Measurements from ENCODE around the gene TRIO. TPM values are rescaled to one million over a fixed set of nuclear protein-coding genes. Genes with fewer than 3 reads are reported as not detected.

The TRIO gene
- total RNA-seq, 1 experiment from 2014 or later: 211 TPM

DNA sequence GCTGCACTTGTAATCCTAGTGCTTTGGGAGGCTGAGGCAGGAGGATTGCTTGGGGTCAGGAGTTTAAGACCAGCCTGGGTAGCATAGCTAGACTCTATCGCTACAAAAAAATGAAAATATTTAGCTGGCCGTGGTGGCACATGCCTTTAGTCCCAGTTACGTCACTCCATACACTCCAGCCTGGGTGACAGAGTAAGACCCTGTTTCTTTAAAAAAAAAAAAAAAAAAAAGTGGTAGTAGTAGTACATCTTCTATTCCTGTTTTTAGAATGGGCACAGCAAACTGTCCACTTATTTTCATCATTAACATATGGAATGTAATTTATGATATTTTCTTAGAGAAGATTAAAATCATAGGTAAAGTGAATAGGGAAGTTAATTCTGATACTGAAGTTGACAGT is 48.2 kb downstream of the TRIO start:
- POLR2A ChIA-PET (ENCODE audit: unreplicated experiment): no interaction called here
- intact Hi-C loops (cut with micrococcal nuclease): loop anchor here (2.0 kb wide), 2 partner anchors 35 to 47 kb away; no protein-coding TSS in a partner anchor
- no TSS peak for BruUV-seq (replicated peaks)
- Histone ChIP-seq H3K79me2 (ENCODE audit: low read length) (peaks cover 95% of the 10 kb centered on the region), H3K36me3 (ENCODE audit: low read depth, low read length) (peaks cover 5% of the 10 kb centered on the region; the same call in 1 of the 2 replicates), H3F3A (ENCODE audit: low read length, unreplicated experiment) (peaks cover 18% of the 10 kb centered on the region), H3K9me2 (replicated peaks; ENCODE audit: low read length) (no peaks in the 10 kb centered on the region), H3K27ac (ENCODE audit: low read length) (peak overlapping the region; percentile 94), H3K9ac (ENCODE audit: low read length) (0 out of 2 replicates have a peak overlapping the region, but pooled peaks have one; percentile 45), H3K4me3 (ENCODE audit: low read length) (peak overlapping the region; percentile 47; the same call in 1 of the 2 replicates), H3K4me2 (ENCODE audit: low read length) (peak overlapping the region; percentile 70), H2AFZ (ENCODE audit: low read length) (no peak overlapping the region), H3K27me3 (ENCODE audit: low read length) (no peaks in the 10 kb centered on the region), H3K9me3 (ENCODE audit: low read length) (no peaks in the 10 kb centered on the region), H3K4me1 (ENCODE audit: insufficient read depth, low read length) (peaks cover 75% of the 10 kb centered on the region), H4K20me1 (ENCODE audit: low read length) (no peaks in the 10 kb centered on the region)
- no peak for DNase-seq
- TF ChIP-seq EZH2phosphoT487 (IDR thresholded peaks at IDR 0.05; ENCODE audit: borderline replicate concordance, low read length): no peak
- no peak for TF ChIP-seq EZH2 (IDR thresholded peaks at IDR 0.05; ENCODE audit: low read length, unreplicated experiment)
- TF ChIP-seq, protein P1, sequence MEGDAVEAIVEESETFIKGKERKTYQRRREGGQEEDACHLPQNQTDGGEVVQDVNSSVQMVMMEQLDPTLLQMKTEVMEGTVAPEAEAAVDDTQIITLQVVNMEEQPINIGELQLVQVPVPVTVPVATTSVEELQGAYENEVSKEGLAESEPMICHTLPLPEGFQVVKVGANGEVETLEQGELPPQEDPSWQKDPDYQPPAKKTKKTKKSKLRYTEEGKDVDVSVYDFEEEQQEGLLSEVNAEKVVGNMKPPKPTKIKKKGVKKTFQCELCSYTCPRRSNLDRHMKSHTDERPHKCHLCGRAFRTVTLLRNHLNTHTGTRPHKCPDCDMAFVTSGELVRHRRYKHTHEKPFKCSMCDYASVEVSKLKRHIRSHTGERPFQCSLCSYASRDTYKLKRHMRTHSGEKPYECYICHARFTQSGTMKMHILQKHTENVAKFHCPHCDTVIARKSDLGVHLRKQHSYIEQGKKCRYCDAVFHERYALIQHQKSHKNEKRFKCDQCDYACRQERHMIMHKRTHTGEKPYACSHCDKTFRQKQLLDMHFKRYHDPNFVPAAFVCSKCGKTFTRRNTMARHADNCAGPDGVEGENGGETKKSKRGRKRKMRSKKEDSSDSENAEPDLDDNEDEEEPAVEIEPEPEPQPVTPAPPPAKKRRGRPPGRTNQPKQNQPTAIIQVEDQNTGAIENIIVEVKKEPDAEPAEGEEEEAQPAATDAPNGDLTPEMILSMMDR (conservative IDR thresholded peaks at IDR 0.05; ENCODE audit: low read depth, low read length): no peak
- CTCF ChIA-PET: no interaction called here
- no peak for ATAC-seq

DNA sequence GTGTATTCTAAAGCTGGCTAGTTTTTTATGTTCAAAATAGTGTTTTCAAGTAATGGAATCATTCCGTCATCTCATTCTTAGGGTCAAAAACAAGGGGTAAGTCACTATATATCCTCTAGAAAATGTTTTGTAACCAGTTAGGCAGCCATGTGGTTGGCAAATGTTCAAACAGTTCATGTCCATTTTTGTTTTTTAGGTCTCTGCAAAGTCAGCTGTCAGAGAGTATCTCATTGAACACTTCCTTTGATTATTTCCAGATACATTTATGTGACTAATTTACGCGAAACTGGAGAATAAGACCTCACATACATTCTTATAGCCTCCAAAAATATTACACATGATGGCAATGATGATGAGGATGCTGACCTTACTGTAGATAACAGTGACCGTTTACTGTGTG is 50.4 kb downstream of the TRIO start:
- no peaks in the 10 kb centered on the region for H3K9me3 ChIP-seq (ENCODE audit: low read length)
- no peaks in the 10 kb centered on the region for H3K9me2 ChIP-seq (replicated peaks; ENCODE audit: low read length)
- no peak overlapping the region for H3K4me2 ChIP-seq (ENCODE audit: low read length)
- intact Hi-C loops (cut with micrococcal nuclease): no loop called here
- TF ChIP-seq, protein P1 (conservative IDR thresholded peaks at IDR 0.05; ENCODE audit: low read depth, low read length): no peak
- TF ChIP-seq EZH2 (IDR thresholded peaks at IDR 0.05; ENCODE audit: low read length, unreplicated experiment) (no peak), EZH2phosphoT487 (IDR thresholded peaks at IDR 0.05; ENCODE audit: borderline replicate concordance, low read length) (no peak)
- no TSS peak for BruUV-seq (replicated peaks)
- peaks cover 19% of the 10 kb centered on the region; the same call in 1 of the 2 replicates for H4K20me1 ChIP-seq (ENCODE audit: low read length)
- H3F3A ChIP-seq (ENCODE audit: low read length, unreplicated experiment): peaks cover 18% of the 10 kb centered on the region
- no peak overlapping the region for H3K4me3 ChIP-seq (ENCODE audit: low read length)
- no peak overlapping the region for H3K9ac ChIP-seq (ENCODE audit: low read length)
- ATAC-seq: no peak
- CTCF ChIA-PET: no interaction called here
- H3K79me2 ChIP-seq (ENCODE audit: low read length): peaks cover 95% of the 10 kb centered on the region
- no peaks in the 10 kb centered on the region for H3K27me3 ChIP-seq (ENCODE audit: low read length)
- DNase-seq: no peak
- POLR2A ChIA-PET (ENCODE audit: unreplicated experiment): no interaction called here
- no peak overlapping the region for H3K27ac ChIP-seq (ENCODE audit: low read length)
- H2AFZ ChIP-seq (ENCODE audit: low read length): no peak overlapping the region
- peaks cover 59% of the 10 kb centered on the region for H3K4me1 ChIP-seq (ENCODE audit: insufficient read depth, low read length)
- H3K36me3 ChIP-seq (ENCODE audit: low read depth, low read length): peaks cover 12% of the 10 kb centered on the region; the same call in 1 of the 2 replicates

DNA sequence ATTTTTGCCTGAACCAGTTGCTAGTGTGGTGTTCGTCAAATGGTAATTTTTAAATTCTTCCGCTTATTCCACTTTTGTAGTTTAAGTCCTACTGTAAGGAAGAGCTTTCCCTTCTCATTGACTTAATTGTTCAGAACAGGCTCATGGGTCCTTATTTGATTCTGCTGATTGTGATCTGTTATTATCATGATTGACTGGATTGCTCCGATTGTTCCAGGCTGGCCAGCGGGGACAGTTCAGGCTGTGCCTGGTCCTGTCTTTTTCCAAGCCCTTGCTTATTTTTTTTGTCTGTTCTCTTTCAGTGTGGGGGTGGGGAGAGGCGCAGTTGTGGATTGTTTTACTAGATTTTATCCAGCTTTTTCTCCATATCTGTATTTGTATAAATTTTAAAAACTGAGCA is 52.4 kb downstream of the TRIO start:
- no peak overlapping the region for H3K4me2 ChIP-seq (ENCODE audit: low read length)
- ChIA-PET CTCF (no interaction called here), POLR2A (ENCODE audit: unreplicated experiment) (interaction anchor here (0.6 kb wide), 1 partner anchor 9 kb away, joined by 6 read pairs; no protein-coding TSS in a partner anchor)
- no TSS peak for BruUV-seq (replicated peaks)
- H3K4me3 ChIP-seq (ENCODE audit: low read length): no peak overlapping the region
- intact Hi-C loops (cut with micrococcal nuclease): no loop called here
- H3K27me3 ChIP-seq (ENCODE audit: low read length): no peaks in the 10 kb centered on the region
- H3K27ac ChIP-seq (ENCODE audit: low read length): no peak overlapping the region
- peaks cover 100% of the 10 kb centered on the region for H3K79me2 ChIP-seq (ENCODE audit: low read length)
- no peak for DNase-seq
- H3F3A ChIP-seq (ENCODE audit: low read length, unreplicated experiment): peaks cover 6% of the 10 kb centered on the region
- H3K36me3 ChIP-seq (ENCODE audit: low read depth, low read length): peaks cover 13% of the 10 kb centered on the region; the same call in 1 of the 2 replicates
- no peak overlapping the region for H3K9ac ChIP-seq (ENCODE audit: low read length)
- ATAC-seq: no peak
- no peaks in the 10 kb centered on the region for H3K9me3 ChIP-seq (ENCODE audit: low read length)
- peaks cover 19% of the 10 kb centered on the region; the same call in 1 of the 2 replicates for H4K20me1 ChIP-seq (ENCODE audit: low read length)
- H3K9me2 ChIP-seq (replicated peaks; ENCODE audit: low read length): no peaks in the 10 kb centered on the region
- H2AFZ ChIP-seq (ENCODE audit: low read length): no peak overlapping the region
- TF ChIP-seq EZH2phosphoT487 (IDR thresholded peaks at IDR 0.05; ENCODE audit: borderline replicate concordance, low read length) (no peak), EZH2 (IDR thresholded peaks at IDR 0.05; ENCODE audit: low read length, unreplicated experiment) (no peak)
- TF ChIP-seq, protein P1 (conservative IDR thresholded peaks at IDR 0.05; ENCODE audit: low read depth, low read length): no peak
- peaks cover 40% of the 10 kb centered on the region for H3K4me1 ChIP-seq (ENCODE audit: insufficient read depth, low read length)
